Liver (tissue), 9 donors: ENCODE data around the gene TLR4. TPM values are rescaled to one million over a fixed set of nuclear protein-coding genes. Genes with fewer than 3 reads are reported as not detected.

Source experiments
- DNase-seq: peaks from one replicate; pipeline ENCODE4 v3.0.0-alpha.2; 2017; ENCODE audit warnings: low spot score
- H3K27ac ChIP-seq, 2 donors: one replicate each; pipeline ENCODE4 v1.7.0; 2013; ENCODE audit warnings: inconsistent platforms in 2 of 2, low read length in 2 of 2, control low read depth in 1 of 2, low read depth in 1 of 2, mild to moderate bottlenecking in 1 of 2
- H3K27me3 ChIP-seq, 4 donors: one replicate each; pipeline versions ENCODE4 v1.6.1 to v1.7.0; 2013; ENCODE audit warnings: low read length in 3 of 4, inconsistent platforms in 1 of 4, mild to moderate bottlenecking in 1 of 4, moderate library complexity in 1 of 4; ENCODE audit not compliant: control insufficient read depth in 4 of 4, insufficient read depth in 4 of 4
- H3K36me3 ChIP-seq, 4 donors: one replicate each; pipeline versions ENCODE4 v1.6.1 to v1.7.0; 2013; ENCODE audit warnings: low read length in 3 of 4, mild to moderate bottlenecking in 3 of 4, low read depth in 1 of 4, moderate library complexity in 1 of 4; ENCODE audit not compliant: control insufficient read depth in 4 of 4, insufficient read depth in 3 of 4
- H3K4me1 ChIP-seq, 4 donors: one replicate each; pipeline versions ENCODE4 v1.6.1 to v1.7.0; 2013; ENCODE audit warnings: low read length in 3 of 4, mild to moderate bottlenecking in 3 of 4, moderate library complexity in 1 of 4; ENCODE audit not compliant: control insufficient read depth in 4 of 4, insufficient read depth in 4 of 4
- H3K4me3 ChIP-seq, 3 donors: one replicate each; pipeline versions ENCODE4 v1.6.1 to v1.7.0; 2013; ENCODE audit warnings: low read length in 3 of 3, control low read depth in 1 of 3, low read depth in 1 of 3, mild to moderate bottlenecking in 1 of 3
- H3K9ac ChIP-seq, 2 donors: one replicate each; pipeline ENCODE4 v1.7.0; 2013; ENCODE audit warnings: low read length in 2 of 2, mild to moderate bottlenecking in 2 of 2, moderate library complexity in 2 of 2, control low read depth in 1 of 2, low read depth in 1 of 2
- H3K9me3 ChIP-seq, 4 donors: one replicate each; pipeline versions ENCODE4 v1.6.1 to v1.7.0; 2013; ENCODE audit warnings: low read length in 3 of 4; ENCODE audit not compliant: control insufficient read depth in 4 of 4
- EGR1 ChIP-seq, 2 donors: IDR thresholded peaks; 2 replicates each; pipeline ENCODE4 v1.6.1; 2016 to 2018; ENCODE audit warnings: antibody characterized with exemption in 2 of 2, low read depth in 2 of 2
- FOXA1 ChIP-seq: IDR thresholded peaks from 2 replicates; pipeline ENCODE4 v1.6.1; 2016; ENCODE audit warnings: antibody characterized with exemption
- HNF4A ChIP-seq, 2 donors: conservative IDR thresholded peaks; 2 replicates each; pipeline ENCODE4 v1.6.1; 2016; ENCODE audit warnings: antibody characterized with exemption in 2 of 2, mild to moderate bottlenecking in 2 of 2
- HNF4G ChIP-seq: IDR thresholded peaks from 2 replicates; pipeline ENCODE4 v1.6.1; 2016; ENCODE audit warnings: antibody characterized with exemption
- JUND ChIP-seq, 2 donors: IDR thresholded peaks; 2 replicates each; pipeline ENCODE4 v1.6.1; 2016; ENCODE audit warnings: antibody characterized with exemption in 2 of 2
- MAX ChIP-seq: IDR thresholded peaks from 2 replicates; pipeline ENCODE4 v1.6.1; 2016; ENCODE audit warnings: antibody characterized with exemption
- NR2F2 ChIP-seq: IDR thresholded peaks from 2 replicates; pipeline ENCODE4 v1.6.1; 2016; ENCODE audit warnings: antibody characterized with exemption
- RAD21 ChIP-seq, 2 donors: IDR thresholded peaks; 2 replicates each; pipeline ENCODE4 v1.6.1; 2016; ENCODE audit warnings: antibody characterized with exemption in 2 of 2, mild to moderate bottlenecking in 2 of 2
- REST ChIP-seq: IDR thresholded peaks from 2 replicates; pipeline ENCODE4 v1.6.1; 2016; ENCODE audit warnings: antibody characterized with exemption, mild to moderate bottlenecking
- SP1 ChIP-seq: IDR thresholded peaks from 2 replicates; pipeline ENCODE4 v1.6.1; 2018; ENCODE audit warnings: antibody characterized with exemption, mild to moderate bottlenecking
- TAF1 ChIP-seq: conservative IDR thresholded peaks from 2 replicates; pipeline ENCODE4 v1.6.1; 2016; ENCODE audit warnings: antibody characterized with exemption, mild to moderate bottlenecking
- YY1 ChIP-seq: IDR thresholded peaks from 2 replicates; pipeline ENCODE4 v1.6.1; 2016; ENCODE audit warnings: antibody characterized with exemption, mild to moderate bottlenecking
- WGBS: extraction: QIAGEN DNeasy Blood & Tissue Kit; methylation state at CpG from one replicate; pipeline ENCODE4 v1.1.7; 2013; 5-methylcytosine and 5-hydroxymethylcytosine counted together
- polyA plus RNA-seq, 2 donors: library from polyadenylated mRNA; stranded (reverse) in 1 of 2; unstranded in 1 of 2; fragments of 200-250 nt in 1 of 2; fragments of >200 nt in 1 of 2; fragmentation: Nextera tagmentation in 1 of 2; extraction: Ambion mirVana in 1 of 2; gene quantifications; one replicate each; pipeline versions ENCODE4 v1.2.1 to v1.2.3, GENCODE V29; 2013 to 2015
- total RNA-seq, 2 donors: library from RNA; depleted of rRNA; stranded (reverse); fragments of >200 nt; gene quantifications; one replicate each; pipeline ENCODE4 v1.2.3, GENCODE V29; 2014
- TF ChIP-seq, protein P1 (sequence below): fragments of 150-350 bp; IDR thresholded peaks from 2 replicates; pipeline ENCODE4 v1.5.1; 2017; ENCODE audit warnings: improper control_type of control experiment, low read depth, low read length; ENCODE audit not compliant: missing input control
- TF ChIP-seq, protein P2 (sequence below): IDR thresholded peaks from 2 replicates; pipeline ENCODE4 v1.6.1; 2016; ENCODE audit warnings: antibody characterized with exemption
- donor health status: healthy.
- donor health status: healthy.
- donor health status: healthy.
- donor health status: healthy.
- donor health status: healthy.

TLR4 gene
- total and polyA plus RNA-seq, 4 donors = 5.4 to 23.3 (median 10.0) TPM

DNA sequence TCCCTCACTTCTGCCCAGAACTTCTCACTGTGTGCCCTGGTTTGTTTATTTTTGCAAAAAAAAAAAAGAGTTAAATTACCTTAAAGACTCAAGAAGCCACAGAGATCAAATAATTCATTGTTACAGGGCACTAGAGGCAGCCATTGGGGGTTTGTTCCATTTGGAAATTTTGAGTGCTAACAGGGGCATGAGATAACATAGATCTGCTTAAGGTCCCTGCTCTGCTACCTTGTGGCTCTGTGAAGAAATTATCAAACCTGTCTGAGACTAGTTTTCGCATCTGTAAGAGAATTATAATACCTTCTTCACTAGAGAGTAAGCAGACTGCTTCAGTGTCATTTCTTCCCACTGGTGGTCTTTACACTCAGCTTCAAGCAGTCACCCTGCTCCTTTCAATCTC is 394 bp downstream of the TLR4 start:
- Histone ChIP-seq H3K9me3 (no peaks in the 10 kb centered on the region), H3K36me3 (no peaks in the 10 kb centered on the region), H3K27me3 (no peaks in the 10 kb centered on the region), H3K4me1 (peaks cover 0 to 8% (median 1%) of the 10 kb centered on the region in 4 donors), H3K4me3 (peak overlapping the region; percentile 21 to 68 (median 35)), H3K27ac (peak overlapping the region; percentile 77 to 93), H3K9ac (peak overlapping the region; percentile 56 to 81)
- no peak for DNase-seq
- WGBS = 65% methylated on average over 1 of the region's 1 CpG
- TF ChIP-seq NR2F2 = no peak
- no peak for TF ChIP-seq SP1
- TF ChIP-seq, protein P1, sequence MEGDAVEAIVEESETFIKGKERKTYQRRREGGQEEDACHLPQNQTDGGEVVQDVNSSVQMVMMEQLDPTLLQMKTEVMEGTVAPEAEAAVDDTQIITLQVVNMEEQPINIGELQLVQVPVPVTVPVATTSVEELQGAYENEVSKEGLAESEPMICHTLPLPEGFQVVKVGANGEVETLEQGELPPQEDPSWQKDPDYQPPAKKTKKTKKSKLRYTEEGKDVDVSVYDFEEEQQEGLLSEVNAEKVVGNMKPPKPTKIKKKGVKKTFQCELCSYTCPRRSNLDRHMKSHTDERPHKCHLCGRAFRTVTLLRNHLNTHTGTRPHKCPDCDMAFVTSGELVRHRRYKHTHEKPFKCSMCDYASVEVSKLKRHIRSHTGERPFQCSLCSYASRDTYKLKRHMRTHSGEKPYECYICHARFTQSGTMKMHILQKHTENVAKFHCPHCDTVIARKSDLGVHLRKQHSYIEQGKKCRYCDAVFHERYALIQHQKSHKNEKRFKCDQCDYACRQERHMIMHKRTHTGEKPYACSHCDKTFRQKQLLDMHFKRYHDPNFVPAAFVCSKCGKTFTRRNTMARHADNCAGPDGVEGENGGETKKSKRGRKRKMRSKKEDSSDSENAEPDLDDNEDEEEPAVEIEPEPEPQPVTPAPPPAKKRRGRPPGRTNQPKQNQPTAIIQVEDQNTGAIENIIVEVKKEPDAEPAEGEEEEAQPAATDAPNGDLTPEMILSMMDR = no peak
- no peak for TF ChIP-seq FOXA1
- no peak for TF ChIP-seq HNF4G
- no peak for TF ChIP-seq HNF4A (conservative IDR thresholded peaks at IDR 0.05)
- TF ChIP-seq REST = no peak
- TF ChIP-seq, protein P2, sequence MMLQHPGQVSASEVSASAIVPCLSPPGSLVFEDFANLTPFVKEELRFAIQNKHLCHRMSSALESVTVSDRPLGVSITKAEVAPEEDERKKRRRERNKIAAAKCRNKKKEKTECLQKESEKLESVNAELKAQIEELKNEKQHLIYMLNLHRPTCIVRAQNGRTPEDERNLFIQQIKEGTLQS = no peak
- TF ChIP-seq JUND (IDR thresholded peaks at IDR 0.05) = no peak
- TF ChIP-seq RAD21 (IDR thresholded peaks at IDR 0.05) = no peak
- no peak for TF ChIP-seq YY1

DNA sequence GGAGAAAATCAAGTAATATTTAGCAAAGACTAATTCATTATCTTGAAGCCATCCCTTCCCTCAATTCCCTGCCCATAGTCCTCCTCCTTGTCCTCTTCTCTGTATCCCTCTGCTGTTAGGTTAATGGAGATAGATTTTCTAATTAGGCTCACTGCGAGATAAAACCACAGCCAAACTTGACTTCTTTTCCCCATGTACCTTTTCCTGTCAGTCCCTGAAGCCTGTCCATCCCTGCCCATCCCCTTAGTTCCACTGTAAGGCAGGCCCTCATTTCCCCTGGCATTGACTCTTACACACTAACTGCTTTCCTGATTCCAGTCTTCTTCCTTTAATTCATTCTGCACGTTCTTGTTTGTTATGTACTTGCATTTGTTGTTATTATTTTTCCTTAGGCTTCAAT is 1.2 kb downstream of the TLR4 start:
- DNase-seq = no peak
- Histone ChIP-seq H3K27me3 (no peaks in the 10 kb centered on the region), H3K9ac (peak overlapping the region in 1 of 2 donors; percentile 81), H3K4me1 (peaks cover 0 to 8% (median 1%) of the 10 kb centered on the region in 4 donors), H3K36me3 (no peaks in the 10 kb centered on the region), H3K27ac (peak overlapping the region; percentile 77 to 93), H3K9me3 (no peaks in the 10 kb centered on the region), H3K4me3 (peak overlapping the region; percentile 21 to 68 (median 35))
- whole genome bisulfite sequencing = 59% methylated on average over 2 of the region's 2 CpGs
- TF ChIP-seq SP1 (no peak), JUND (IDR thresholded peaks at IDR 0.05) (no peak), MAX (no peak), EGR1 (IDR thresholded peaks at IDR 0.05; ENCODE audit: low read depth in 2 of 2) (no peak), FOXA1 (no peak), TAF1 (no peak), REST (no peak), YY1 (no peak), HNF4G (no peak)
- TF ChIP-seq, protein P1 = no peak
- TF ChIP-seq, protein P2 = no peak
